ENCODE results near the gene TC2N. TPM values are rescaled to one million over a fixed set of nuclear protein-coding genes. Genes with fewer than 3 reads are reported as not detected.

The TC2N gene
- 21.5 and 27.2 TPM in 2 replicates for total RNA-seq

DNA sequence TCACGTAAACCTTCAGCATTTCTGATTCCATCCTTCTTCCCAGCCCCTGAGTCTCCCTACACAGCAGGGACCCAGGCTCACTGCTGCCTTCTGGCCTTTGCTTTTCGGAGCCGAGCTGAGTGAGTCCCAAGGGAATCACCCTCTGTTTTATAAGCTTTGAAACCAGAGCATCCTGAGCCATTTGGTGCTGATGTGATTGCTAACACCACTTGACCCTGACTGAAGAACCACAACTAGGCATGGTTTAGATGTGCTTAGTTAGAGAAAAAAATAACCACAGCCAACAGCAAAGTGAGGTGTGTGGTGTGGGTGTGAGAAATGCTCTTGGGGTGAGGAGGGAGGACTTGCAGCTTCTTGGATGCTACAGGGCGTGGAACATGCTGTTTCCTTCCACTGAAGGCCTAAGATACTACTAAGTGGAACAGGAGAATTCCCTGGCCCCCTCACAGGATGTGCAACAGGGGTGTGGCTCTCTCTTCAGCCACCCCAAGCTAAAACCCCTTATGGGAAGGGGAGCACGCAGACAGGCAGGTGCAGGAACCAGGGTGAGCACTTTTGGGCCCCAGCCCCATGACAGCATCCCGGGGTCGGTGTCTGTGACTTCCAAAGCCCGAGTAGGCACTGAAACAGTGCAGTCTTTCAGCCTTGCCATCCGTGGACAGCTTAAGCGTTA lies at the start of gene TC2N:
Gene TC2N, minus strand, starts transcription at position 221 of the 673 bp plus-strand sequence. CDS start 53,767 bp downstream, outside the sequence.
- peaks cover 92% of the 10 kb centered on the region for H3K4me1 Mint-ChIP-seq (ENCODE audit: low read depth)
- intact Hi-C loops (cut with micrococcal nuclease), result loop anchor here (1.0 to 10.0 kb wide), 6 partner anchors 9 to 643 kb away; partner anchors contain the start of genes CCDC88C and PPP4R3A
- peak within 1 kb of the TSS; percentile 97 for H3K27ac Mint-ChIP-seq
- H3K4me3 Mint-ChIP-seq, result peak within 1 kb of the TSS; percentile 95
- peaks cover 11% of the 10 kb centered on the region for H3K36me3 Mint-ChIP-seq (ENCODE audit: low read depth)
- peak; percentile 67 for DNase-seq (ENCODE audit: low spot score)
- no peaks in the 10 kb centered on the region for H3K9me3 Mint-ChIP-seq
- no peaks in the 10 kb centered on the region for H3K27me3 Mint-ChIP-seq (ENCODE audit: insufficient read depth)

DNA sequence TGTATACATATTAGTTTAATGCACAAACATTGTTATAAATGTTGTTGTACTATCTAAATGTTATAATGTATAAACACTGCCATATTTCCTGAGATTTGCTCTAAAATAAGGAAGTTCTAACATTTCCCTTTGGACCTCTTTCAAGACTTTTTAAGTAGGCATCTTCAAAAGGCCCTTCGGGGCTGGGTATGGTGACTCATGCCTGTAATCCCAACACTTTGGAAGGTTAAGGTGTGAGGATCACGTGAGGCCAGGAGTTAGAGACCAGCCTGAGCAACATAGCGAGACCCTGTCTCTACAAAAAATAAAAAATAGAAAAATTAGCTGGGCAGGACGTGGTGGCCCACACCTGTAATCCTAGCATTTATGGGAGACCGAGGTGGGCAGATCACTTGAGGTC lies 44.7 kb upstream of the TC2N start:
- Mint-ChIP-seq H3K9me3 (no peaks in the 10 kb centered on the region), H3K36me3 (ENCODE audit: low read depth) (no peaks in the 10 kb centered on the region), H3K27me3 (ENCODE audit: insufficient read depth) (peaks cover 3% of the 10 kb centered on the region), H3K4me3 (no peak overlapping the region), H3K4me1 (ENCODE audit: low read depth) (peaks cover 15% of the 10 kb centered on the region), H3K27ac (no peak overlapping the region)
- intact Hi-C loops (cut with micrococcal nuclease), result loop anchor here (5.0 kb wide), 3 partner anchors 75 to 430 kb away; no protein-coding TSS in a partner anchor
- no peak for DNase-seq (ENCODE audit: low spot score)

DNA sequence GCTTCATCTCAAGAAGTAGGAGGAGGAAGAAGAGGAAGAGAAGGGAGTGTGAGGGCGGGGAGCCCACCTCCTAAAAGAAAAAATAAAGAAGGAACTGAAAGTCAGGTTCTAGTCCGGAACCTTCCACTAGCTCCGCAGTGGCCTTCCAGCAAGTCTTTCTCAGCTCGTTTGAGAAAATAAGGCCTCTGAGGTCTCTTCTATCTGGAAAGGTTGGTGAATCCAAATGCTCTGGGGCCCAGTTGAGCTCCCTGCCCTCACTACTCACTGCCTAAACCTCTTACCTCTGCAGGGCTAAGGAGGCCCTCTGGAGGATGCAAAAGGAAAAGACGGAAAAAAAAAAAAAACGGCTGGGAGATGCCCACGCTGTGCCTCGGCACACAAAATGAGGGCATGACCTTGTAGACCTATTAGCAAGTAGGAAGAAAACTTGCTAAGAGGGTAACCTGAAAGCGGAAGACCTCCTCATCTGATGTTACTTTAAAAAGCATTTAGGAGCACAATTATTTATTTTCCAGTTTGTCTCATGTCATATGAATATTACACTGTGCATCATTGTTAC lies 44.2 kb upstream of the TC2N start:
- no peak overlapping the region for H3K4me3 Mint-ChIP-seq
- H3K4me1 Mint-ChIP-seq (ENCODE audit: low read depth), result peaks cover 15% of the 10 kb centered on the region
- intact Hi-C loops (cut with micrococcal nuclease), result loop anchor here (1.0 to 5.0 kb wide), 6 partner anchors 39 to 429 kb away; no protein-coding TSS in a partner anchor
- H3K27ac Mint-ChIP-seq, result no peak overlapping the region
- no peaks in the 10 kb centered on the region for H3K9me3 Mint-ChIP-seq
- peaks cover 3% of the 10 kb centered on the region for H3K27me3 Mint-ChIP-seq (ENCODE audit: insufficient read depth)
- H3K36me3 Mint-ChIP-seq (ENCODE audit: low read depth), result no peaks in the 10 kb centered on the region
- DNase-seq (ENCODE audit: low spot score), result peak; percentile 35

DNA sequence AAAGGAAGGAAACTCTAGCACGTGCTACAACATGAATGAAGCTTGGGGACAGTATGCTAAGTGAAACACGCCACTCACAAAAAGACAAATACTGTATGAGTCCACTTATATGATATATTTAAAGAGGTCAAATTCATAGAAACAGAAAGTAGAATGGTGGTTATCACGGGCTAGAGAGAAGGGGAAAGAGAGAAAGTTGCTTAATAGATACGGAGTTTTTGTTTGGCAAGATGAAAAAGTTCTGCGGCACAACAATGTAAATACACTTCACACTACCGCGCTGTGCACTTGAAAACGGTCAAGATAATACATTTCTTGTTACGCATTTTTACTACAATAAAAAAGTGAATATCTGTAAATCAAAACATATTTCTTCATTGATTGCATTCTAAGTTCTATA lies 42.9 kb upstream of the TC2N start:
- Mint-ChIP-seq H3K27ac (no peak overlapping the region), H3K4me1 (ENCODE audit: low read depth) (peaks cover 15% of the 10 kb centered on the region), H3K27me3 (ENCODE audit: insufficient read depth) (peaks cover 3% of the 10 kb centered on the region), H3K4me3 (no peak overlapping the region), H3K9me3 (no peaks in the 10 kb centered on the region), H3K36me3 (ENCODE audit: low read depth) (no peaks in the 10 kb centered on the region)
- DNase-seq (ENCODE audit: low spot score), result no peak
- intact Hi-C loops (cut with micrococcal nuclease), result loop anchor here (2.0 to 5.0 kb wide), 5 partner anchors 37 to 428 kb away; no protein-coding TSS in a partner anchor

DNA sequence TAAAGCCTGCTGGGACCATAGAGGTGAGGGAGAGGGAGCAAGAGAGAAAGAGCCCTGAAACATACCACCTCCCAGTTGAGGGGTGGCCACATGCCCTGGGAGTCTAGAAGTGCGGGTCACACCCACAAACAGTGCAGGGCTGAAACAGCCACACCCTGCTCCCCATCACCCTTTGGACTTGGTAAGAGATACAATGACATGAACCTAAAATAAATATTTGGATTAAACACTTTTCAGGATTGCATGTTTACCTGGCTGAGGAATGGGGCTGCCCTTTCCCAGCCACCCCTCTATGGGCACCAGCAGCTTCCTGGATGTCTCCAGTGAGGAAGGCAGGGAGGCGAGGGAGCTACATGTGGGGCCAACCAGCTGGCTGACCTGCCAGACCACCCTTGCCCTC lies 39.0 kb upstream of the TC2N start:
- Mint-ChIP-seq H3K9me3 (no peaks in the 10 kb centered on the region), H3K27ac (no peak overlapping the region), H3K4me1 (ENCODE audit: low read depth) (peaks cover 9% of the 10 kb centered on the region), H3K36me3 (ENCODE audit: low read depth) (no peaks in the 10 kb centered on the region), H3K4me3 (no peak overlapping the region), H3K27me3 (ENCODE audit: insufficient read depth) (peaks cover 8% of the 10 kb centered on the region)
- intact Hi-C loops (cut with micrococcal nuclease), result no loop called here
- DNase-seq (ENCODE audit: low spot score), result no peak

DNA sequence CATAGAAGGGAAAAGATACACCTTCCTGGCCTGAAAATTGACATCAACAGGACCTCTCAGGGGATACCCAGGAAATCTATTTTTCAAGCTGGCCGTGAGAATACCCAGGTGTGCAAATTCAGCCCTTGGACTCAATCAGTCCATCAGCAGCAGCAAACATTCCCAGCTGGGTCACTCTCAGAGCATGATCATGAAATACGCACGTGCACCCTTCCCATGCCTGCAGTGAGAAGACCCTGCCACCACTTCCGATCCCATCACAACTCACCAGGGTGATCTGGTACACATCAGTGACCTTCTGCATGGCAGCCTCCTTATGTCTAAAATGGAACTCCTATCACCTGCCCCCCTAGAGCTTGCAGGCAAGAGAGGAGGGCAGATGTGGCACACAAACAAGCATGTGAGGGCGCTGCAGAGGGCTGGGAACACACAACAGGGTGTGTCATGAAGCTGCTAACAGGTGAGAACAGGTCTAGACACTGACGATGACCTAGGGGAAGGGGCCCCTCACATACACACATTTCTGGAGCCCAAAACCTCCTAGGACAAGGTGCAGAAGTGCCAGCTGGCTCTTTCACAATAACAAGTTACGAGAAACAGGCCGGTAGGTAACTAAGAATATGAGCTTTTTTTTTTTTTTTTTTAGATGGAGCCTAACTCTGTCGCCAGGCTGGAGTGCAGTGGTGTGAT lies 37.8 kb upstream of the TC2N start:
- Mint-ChIP-seq H3K36me3 (ENCODE audit: low read depth) (no peaks in the 10 kb centered on the region), H3K27me3 (ENCODE audit: insufficient read depth) (peaks cover 8% of the 10 kb centered on the region), H3K9me3 (no peaks in the 10 kb centered on the region), H3K4me1 (ENCODE audit: low read depth) (peaks cover 5% of the 10 kb centered on the region), H3K27ac (no peak overlapping the region), H3K4me3 (no peak overlapping the region)
- DNase-seq (ENCODE audit: low spot score), result no peak
- intact Hi-C loops (cut with micrococcal nuclease), result no loop called here

DNA sequence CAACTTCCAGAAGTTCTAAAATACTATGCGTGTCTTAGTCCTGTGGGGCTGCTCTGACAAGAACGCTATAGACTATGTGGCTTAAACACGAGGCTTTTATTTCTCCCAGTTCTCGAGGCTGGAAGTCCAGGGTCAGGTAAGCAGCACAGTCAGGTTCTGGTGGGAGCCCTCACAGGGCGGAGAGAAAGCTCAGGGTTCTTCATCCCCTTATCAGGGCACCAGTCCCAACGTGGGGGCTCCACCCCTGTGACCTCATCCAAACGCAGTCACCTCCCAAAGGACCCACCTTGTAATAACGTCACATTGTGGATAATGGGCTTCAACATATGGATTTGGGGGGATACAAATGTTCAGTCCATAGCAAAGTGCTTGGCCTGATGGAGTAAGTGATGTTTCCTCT lies 37.1 kb upstream of the TC2N start:
- Mint-ChIP-seq H3K4me3 (no peak overlapping the region), H3K9me3 (no peaks in the 10 kb centered on the region), H3K4me1 (ENCODE audit: low read depth) (peaks cover 5% of the 10 kb centered on the region), H3K27me3 (ENCODE audit: insufficient read depth) (peaks cover 8% of the 10 kb centered on the region), H3K36me3 (ENCODE audit: low read depth) (no peaks in the 10 kb centered on the region), H3K27ac (no peak overlapping the region)
- intact Hi-C loops (cut with micrococcal nuclease), result no loop called here
- DNase-seq (ENCODE audit: low spot score), result no peak

DNA sequence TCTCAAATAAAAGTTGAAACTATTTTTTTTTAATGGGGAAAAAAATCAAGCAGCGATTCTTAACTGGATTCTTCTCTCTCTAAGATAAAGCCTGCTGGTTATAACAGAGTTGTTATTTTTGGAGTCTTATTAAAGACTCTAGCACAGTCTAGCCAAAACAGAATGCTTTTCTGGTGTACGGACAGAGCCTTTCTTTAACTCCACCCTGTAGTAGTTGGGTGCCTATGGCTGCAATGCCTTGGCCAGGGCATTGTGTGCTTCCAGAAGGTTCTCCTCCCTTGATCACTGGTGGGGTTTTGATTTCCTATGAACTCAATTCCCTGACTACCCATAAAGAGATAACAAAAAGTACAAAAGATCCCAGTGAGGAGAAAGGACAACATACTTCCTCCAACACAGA lies 35.7 kb upstream of the TC2N start:
- Mint-ChIP-seq H3K4me3 (no peak overlapping the region), H3K27ac (no peak overlapping the region), H3K36me3 (ENCODE audit: low read depth) (no peaks in the 10 kb centered on the region), H3K27me3 (ENCODE audit: insufficient read depth) (peaks cover 11% of the 10 kb centered on the region), H3K9me3 (no peaks in the 10 kb centered on the region), H3K4me1 (ENCODE audit: low read depth) (peaks cover 2% of the 10 kb centered on the region)
- intact Hi-C loops (cut with micrococcal nuclease), result no loop called here
- DNase-seq (ENCODE audit: low spot score), result no peak

DNA sequence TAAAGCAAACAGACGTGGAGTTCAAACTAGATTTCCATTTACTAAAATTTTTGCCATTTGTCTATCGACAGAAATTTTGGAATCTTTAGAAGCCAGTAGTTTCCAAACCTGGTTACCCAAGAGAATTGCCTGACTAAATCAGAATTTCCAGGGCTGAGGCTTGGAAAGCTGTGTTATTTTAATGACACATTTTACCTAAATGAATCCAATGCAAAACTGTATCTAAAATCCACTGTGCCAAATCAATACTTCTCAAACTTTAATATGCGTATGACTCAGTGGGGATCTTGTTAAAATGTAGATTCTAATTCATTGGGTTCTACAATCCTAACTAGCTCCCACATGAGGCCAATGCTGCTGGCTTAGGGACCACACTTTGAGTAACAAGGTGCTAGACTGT lies 35.0 kb upstream of the TC2N start:
- H3K36me3 Mint-ChIP-seq (ENCODE audit: low read depth), result no peaks in the 10 kb centered on the region
- H3K27ac Mint-ChIP-seq, result no peak overlapping the region
- H3K4me1 Mint-ChIP-seq (ENCODE audit: low read depth), result no peaks in the 10 kb centered on the region

DNA sequence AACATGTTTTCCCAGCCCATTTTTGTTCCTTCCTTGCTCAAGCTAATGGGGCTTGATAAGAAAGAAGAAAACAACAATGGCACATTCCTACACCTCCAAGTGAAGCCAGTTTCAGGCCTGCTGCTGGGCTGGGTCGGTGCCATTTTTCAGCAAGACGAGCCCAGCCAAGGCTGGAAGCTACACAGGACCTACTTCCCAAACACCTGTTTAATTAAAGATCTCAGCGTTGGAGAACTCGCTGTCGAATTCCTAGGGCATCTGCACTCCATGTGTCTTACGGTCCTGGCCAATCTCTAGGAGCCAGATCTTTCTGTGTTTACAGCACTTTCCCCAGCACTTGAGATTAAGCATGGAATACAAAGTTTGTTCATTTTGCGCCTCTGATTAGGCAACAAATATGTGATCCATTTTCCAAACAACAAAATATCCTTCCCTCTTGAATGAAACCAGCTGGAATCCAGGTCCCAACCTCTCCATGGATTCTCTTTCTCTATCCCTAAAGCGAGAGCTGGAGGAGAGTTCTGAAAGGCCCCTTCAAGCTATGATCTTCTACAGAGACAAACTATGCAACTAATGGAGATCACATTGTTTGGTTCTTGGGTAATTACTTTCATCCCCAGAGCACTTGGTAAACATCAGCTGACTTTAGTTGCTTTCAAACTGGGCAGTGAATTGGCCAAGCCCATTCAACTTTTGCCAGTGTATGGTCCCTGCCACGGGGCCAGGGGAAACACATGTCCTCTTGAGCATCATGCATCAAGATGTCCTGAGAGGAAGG lies 34.3 kb upstream of the TC2N start:
- Mint-ChIP-seq H3K4me1 (ENCODE audit: low read depth) (no peaks in the 10 kb centered on the region), H3K36me3 (ENCODE audit: low read depth) (no peaks in the 10 kb centered on the region), H3K9me3 (no peaks in the 10 kb centered on the region), H3K27me3 (ENCODE audit: insufficient read depth) (peaks cover 8% of the 10 kb centered on the region), H3K27ac (no peak overlapping the region), H3K4me3 (no peak overlapping the region)
- DNase-seq (ENCODE audit: low spot score), result no peak
- intact Hi-C loops (cut with micrococcal nuclease), result no loop called here

More for the DNA sequence above, 35.0 kb upstream of the TC2N start:
- Mint-ChIP-seq H3K27me3 (ENCODE audit: insufficient read depth) (peaks cover 9% of the 10 kb centered on the region), H3K9me3 (no peaks in the 10 kb centered on the region), H3K4me3 (no peak overlapping the region)
- DNase-seq (ENCODE audit: low spot score), result no peak
- intact Hi-C loops (cut with micrococcal nuclease), result no loop called here

DNA sequence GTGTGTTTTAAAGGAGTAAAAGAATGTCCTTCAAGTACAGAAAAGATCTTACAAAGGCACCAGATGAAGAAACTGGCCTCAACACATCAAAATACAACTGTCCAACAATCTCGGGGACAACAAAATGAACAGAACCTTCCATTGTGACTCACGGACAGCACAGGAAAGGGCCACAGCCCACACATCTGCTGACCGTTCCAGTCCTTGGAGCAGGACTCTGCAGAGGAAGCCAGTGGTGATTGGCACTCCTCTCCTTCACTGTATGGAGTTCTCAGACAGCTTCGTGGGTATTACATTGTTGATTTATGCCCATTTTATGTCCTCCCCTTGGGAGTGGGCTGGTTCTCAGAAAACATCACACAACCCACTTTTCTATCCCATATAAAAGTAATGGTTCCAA lies 32.5 kb upstream of the TC2N start:
- Mint-ChIP-seq H3K9me3 (no peaks in the 10 kb centered on the region), H3K4me1 (ENCODE audit: low read depth) (no peaks in the 10 kb centered on the region), H3K27ac (no peak overlapping the region), H3K4me3 (no peak overlapping the region), H3K27me3 (ENCODE audit: insufficient read depth) (peaks cover 8% of the 10 kb centered on the region), H3K36me3 (ENCODE audit: low read depth) (no peaks in the 10 kb centered on the region)
- intact Hi-C loops (cut with micrococcal nuclease), result no loop called here
- no peak for DNase-seq (ENCODE audit: low spot score)

DNA sequence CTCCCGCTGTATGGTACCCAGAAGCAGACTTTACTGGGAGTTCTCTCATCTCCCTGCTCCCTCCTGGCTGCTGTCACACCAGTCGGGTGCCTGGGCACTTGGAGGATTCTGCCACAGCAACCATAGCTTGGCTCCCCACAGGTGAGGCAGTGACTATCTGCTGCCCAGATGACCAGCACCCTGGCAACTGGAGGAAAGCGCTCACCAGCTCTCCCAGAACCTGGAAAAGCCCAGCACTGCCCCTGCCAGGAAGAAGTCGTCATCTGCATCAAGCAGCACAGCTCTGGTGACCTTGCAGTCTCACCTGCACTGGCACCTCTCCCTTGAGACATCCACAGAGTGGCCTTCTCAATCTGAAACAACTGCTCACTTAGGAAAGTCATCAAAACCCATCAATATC lies 31.9 kb upstream of the TC2N start:
- intact Hi-C loops (cut with micrococcal nuclease), result no loop called here
- no peak for DNase-seq (ENCODE audit: low spot score)
- Mint-ChIP-seq H3K36me3 (ENCODE audit: low read depth) (no peaks in the 10 kb centered on the region), H3K27me3 (ENCODE audit: insufficient read depth) (peaks cover 8% of the 10 kb centered on the region), H3K4me1 (ENCODE audit: low read depth) (no peaks in the 10 kb centered on the region), H3K27ac (no peak overlapping the region), H3K4me3 (no peak overlapping the region), H3K9me3 (no peaks in the 10 kb centered on the region)
